Measurements from ENCODE around the gene SPSB1. TPM values are rescaled to one million over a fixed set of nuclear protein-coding genes. Genes with fewer than 3 reads are reported as not detected.

Gene SPSB1
- total and polyA plus RNA-seq, 2 experiments from 2014 or later, result 4.6 to 5.4 TPM

GRCh38 chr1:9340864-9341263 lies 48.2 kb downstream of the SPSB1 start:
- Histone ChIP-seq H3K27ac (no peak overlapping the region), H3K4me1 (ENCODE audit: low read depth) (no peaks in the 10 kb centered on the region), H3K27me3 (no peaks in the 10 kb centered on the region), H3K9me3 (ENCODE audit: low read depth) (no peaks in the 10 kb centered on the region), H3K4me3 (no peak overlapping the region), H3K36me3 (no peaks in the 10 kb centered on the region)
- TF ChIP-seq CTCF (IDR thresholded peaks at IDR 0.05; ENCODE audit: low read depth, low read length), result no peak
- DNase-seq (ENCODE audit: low read depth in 1 of 2, low spot score in 1 of 2), result no peak

GRCh38 chr1:9341301-9341845 lies 48.7 kb downstream of the SPSB1 start:
- no peaks in the 10 kb centered on the region for H3K9me3 ChIP-seq (ENCODE audit: low read depth)
- no peak for TF ChIP-seq CTCF (IDR thresholded peaks at IDR 0.05; ENCODE audit: low read depth, low read length)
- H3K27me3 ChIP-seq, result no peaks in the 10 kb centered on the region
- H3K4me1 ChIP-seq (ENCODE audit: low read depth), result no peaks in the 10 kb centered on the region
- DNase-seq (ENCODE audit: low read depth in 1 of 2, low spot score in 1 of 2), result no peak
- no peak overlapping the region for H3K27ac ChIP-seq
- no peaks in the 10 kb centered on the region for H3K36me3 ChIP-seq
- no peak overlapping the region for H3K4me3 ChIP-seq

- Histone ChIP-seq H3K27me3 (no peaks in the 10 kb centered on the region), H3K4me3 (no peak overlapping the region), H3K9me3 (ENCODE audit: low read depth) (no peaks in the 10 kb centered on the region), H3K4me1 (ENCODE audit: low read depth) (no peaks in the 10 kb centered on the region), H3K27ac (no peak overlapping the region), H3K36me3 (no peaks in the 10 kb centered on the region)
- DNase-seq (ENCODE audit: low read depth in 1 of 2, low spot score in 1 of 2), result no peak
- TF ChIP-seq CTCF (IDR thresholded peaks at IDR 0.05; ENCODE audit: low read depth, low read length), result no peak
Measured at GRCh38 chr1:9343269-9343668, 50.6 kb downstream of the SPSB1 start.

GRCh38 chr1:9344426-9345200 lies 51.9 kb downstream of the SPSB1 start:
- Histone ChIP-seq H3K36me3 (no peaks in the 10 kb centered on the region), H3K4me1 (ENCODE audit: low read depth) (no peaks in the 10 kb centered on the region), H3K4me3 (no peak overlapping the region), H3K27ac (no peak overlapping the region), H3K9me3 (ENCODE audit: low read depth) (no peaks in the 10 kb centered on the region), H3K27me3 (no peaks in the 10 kb centered on the region)
- DNase-seq (ENCODE audit: low read depth in 1 of 2, low spot score in 1 of 2), result no peak
- no peak for TF ChIP-seq CTCF (IDR thresholded peaks at IDR 0.05; ENCODE audit: low read depth, low read length)

GRCh38 chr1:9345471-9345870 lies 52.8 kb downstream of the SPSB1 start:
- Histone ChIP-seq H3K4me1 (ENCODE audit: low read depth) (no peaks in the 10 kb centered on the region), H3K27me3 (no peaks in the 10 kb centered on the region), H3K4me3 (no peak overlapping the region), H3K9me3 (ENCODE audit: low read depth) (no peaks in the 10 kb centered on the region), H3K36me3 (no peaks in the 10 kb centered on the region), H3K27ac (no peak overlapping the region)
- DNase-seq (ENCODE audit: low read depth in 1 of 2, low spot score in 1 of 2), result no peak
- no peak for TF ChIP-seq CTCF (IDR thresholded peaks at IDR 0.05; ENCODE audit: low read depth, low read length)

Measured in cardiac muscle cell (in vitro differentiated cells and primary cell).